ENCODE measurements around the gene ARRDC4. TPM values are rescaled to one million over a fixed set of nuclear protein-coding genes. Genes with fewer than 3 reads are reported as not detected.

The ARRDC4 gene
- total and polyA plus RNA-seq, 2 donors (not counting 3 experiments of a cell fraction or from before 2014, with no cell fraction given), result 0.97 to 1.2 TPM

- FAIRE-seq (no peak), DNase-seq (ENCODE audit: low read depth, low spot score) (no peak)
- no TSS peak for BruUV-seq (replicated peaks)
- no peak overlapping the region for H3K27ac ChIP-seq (ENCODE audit: insufficient read depth, low read depth, low read length)
- H3K79me2 ChIP-seq (ENCODE audit: control insufficient read depth, insufficient read depth, low read length), result no peaks in the 10 kb centered on the region
- H4K20me1 ChIP-seq (replicated peaks; ENCODE audit: control insufficient read depth, extremely low read depth, insufficient read depth, low read length), result no peaks in the 10 kb centered on the region
- H3K4me2 ChIP-seq (ENCODE audit: insufficient read depth, low read length), result no peak overlapping the region
- dilution Hi-C loops (cut with MboI; ENCODE audit: extremely low pct_ligation_motif_present, low sequenced_read_pairs) (no loop called here), intact Hi-C loops (cut with micrococcal nuclease) (loop anchor here (10.0 kb wide), 2 partner anchors 402 to 1048 kb away; no protein-coding TSS in a partner anchor)
- H3K4me3 ChIP-seq (replicated peaks in 1 of 3; ENCODE audit: insufficient read depth in 1 of 3, low read depth in 1 of 3, low read length in 3 of 3), result no peak overlapping the region
- POLR2A ChIA-PET, result no interaction called here
- no peak for TF ChIP-seq FOS (IDR thresholded peaks at IDR 0.05; ENCODE audit: borderline replicate concordance, insufficient read depth, low read length)
- no peak for TF ChIP-seq EZH2 (IDR thresholded peaks at IDR 0.05; ENCODE audit: borderline replicate concordance, low read depth, low read length, severe bottlenecking)
- no peak for TF ChIP-seq JUN (IDR thresholded peaks at IDR 0.05; ENCODE audit: borderline replicate concordance, insufficient read depth, insufficient read length, low read depth)
- no peak for TF ChIP-seq GATA2 (IDR thresholded peaks at IDR 0.05; ENCODE audit: insufficient read depth, insufficient read length, low read depth, low read length)
- no peak for TF ChIP-seq MYC (IDR thresholded peaks at IDR 0.05; ENCODE audit: low read depth, low read length)
- TF ChIP-seq MAX (IDR thresholded peaks at IDR 0.05; ENCODE audit: insufficient read depth, insufficient read length), result no peak
- TF ChIP-seq POLR2AphosphoS5 (IDR thresholded peaks at IDR 0.05; ENCODE audit: insufficient read depth, low read depth, low read length), result no peak
- TF ChIP-seq POLR2A (IDR thresholded peaks at IDR 0.05; ENCODE audit: low read depth, low read length), result no peak
- TF ChIP-seq CTCF (IDR thresholded peaks at IDR 0.05; ENCODE audit: extremely low read depth in 1 of 2, insufficient read depth in 1 of 2, low read depth in 1 of 2, low read length in 2 of 2), result no peak
- no peaks in the 10 kb centered on the region for H3K9me1 ChIP-seq (replicated peaks; ENCODE audit: control insufficient read depth, extremely low read depth, insufficient read depth, low read length)
- peaks cover 10% of the 10 kb centered on the region for H3K4me1 ChIP-seq (ENCODE audit: control insufficient read depth, extremely low read depth, insufficient read depth, low read length)
- H2AFZ ChIP-seq (ENCODE audit: low read depth, low read length), result no peak overlapping the region
- H3K9me3 ChIP-seq (replicated peaks; ENCODE audit: control insufficient read depth, insufficient read depth, low read length), result no peaks in the 10 kb centered on the region
- CTCF ChIA-PET, result no interaction called here
- H3K36me3 ChIP-seq (ENCODE audit: control insufficient read depth in 2 of 2, extremely low read depth in 1 of 2, insufficient read depth in 2 of 2, low read length in 2 of 2), result peaks cover 2 to 4% of the 10 kb centered on the region in 2 experiments
- no peak overlapping the region for H3K9ac ChIP-seq (replicated peaks; ENCODE audit: extremely low read depth, insufficient read depth, low read length)
- H3K27me3 ChIP-seq (ENCODE audit: control insufficient read depth in 2 of 2, insufficient read depth in 2 of 2, low read length in 2 of 2), result no peaks in the 10 kb centered on the region
These were observed 6.6 kb downstream of the ARRDC4 start for GRCh38 chr15:97966924-97967620.
